ENCODE measurements around the gene CHSY1.

GRCh38 chr15:101126618-101127505, 125.0 kb downstream of the CHSY1 start:
- no peak for TF ChIP-seq CTCF (conservative IDR thresholded peaks at IDR 0.05)
- TF ChIP-seq ZFX (IDR thresholded peaks at IDR 0.05), result no peak
